DOHH2 (cell line): ENCODE results near the gene BRK1.
"Not testable (repeated sequence)": the region's sequence is repeated elsewhere in the genome, so short reads cannot be mapped to it uniquely, and the experiment has no call there.

Source experiments
- H3F3A ChIP-seq: fragments of 200-600 bp; sonication (generic), shearing (Covaris generic); 2 replicates; pipeline ENCODE4 v1.6.0; 2016; ENCODE audit warnings: antibody characterized with exemption, mild to moderate bottlenecking; ENCODE audit not compliant: control insufficient read depth, insufficient read depth
- H3K27ac ChIP-seq: fragments of 200-600 bp; sonication (generic); 2 replicates; pipeline ENCODE4 v1.5.1; 2014; ENCODE audit warnings: low read depth, mild to moderate bottlenecking, low read length, moderate library complexity
- H3K27me3 ChIP-seq: fragments of 200-600 bp; sonication (generic); 2 replicates; pipeline ENCODE4 v1.6.1; 2014; ENCODE audit warnings: mild to moderate bottlenecking, low read length, mixed read lengths; ENCODE audit not compliant: control insufficient read depth
- H3K36me3 ChIP-seq: fragments of 200-600 bp; sonication (generic); 2 replicates; pipeline ENCODE4 v1.6.1; 2014; ENCODE audit warnings: mild to moderate bottlenecking, low read length, moderate library complexity, mixed read lengths; ENCODE audit not compliant: control insufficient read depth
- H3K4me1 ChIP-seq: fragments of 200-600 bp; sonication (generic); 2 replicates; pipeline ENCODE4 v1.6.1; 2014; ENCODE audit warnings: mild to moderate bottlenecking, low read length, mixed read lengths; ENCODE audit not compliant: control insufficient read depth
- H3K4me2 ChIP-seq: fragments of 200-600 bp; sonication (generic); 2 replicates; pipeline ENCODE4 v1.6.0; 2014; ENCODE audit warnings: mild to moderate bottlenecking, low read length, moderate library complexity
- H3K4me3 ChIP-seq: fragments of 200-600 bp; sonication (generic); 2 replicates; pipeline ENCODE4 v1.5.1; 2014; ENCODE audit warnings: mild to moderate bottlenecking, low read length, mixed read lengths
- H3K79me2 ChIP-seq: fragments of 200-600 bp; sonication (generic); 2 replicates; pipeline ENCODE4 v1.6.1; 2014; ENCODE audit warnings: mild to moderate bottlenecking, low read length, mixed read lengths; ENCODE audit not compliant: control insufficient read depth
- H3K9me2 ChIP-seq: fragments of 200-600 bp; sonication (generic); replicated peaks from 2 replicates; pipeline ENCODE4 v1.6.1; 2014; ENCODE audit warnings: mild to moderate bottlenecking, low read length, mixed read lengths; ENCODE audit not compliant: control insufficient read depth
- H3K9me3 ChIP-seq: fragments of 200-600 bp; sonication (generic); 2 replicates; pipeline ENCODE4 v1.6.1; 2014; ENCODE audit warnings: antibody characterized with exemption, low read length, mixed read lengths; ENCODE audit not compliant: control insufficient read depth, insufficient read depth
- H4K20me1 ChIP-seq: fragments of 200-600 bp; sonication (generic); 2 replicates; pipeline ENCODE4 v1.6.0; 2014; ENCODE audit warnings: low read depth, mild to moderate bottlenecking, antibody characterized with exemption, low read length, moderate library complexity; ENCODE audit not compliant: control insufficient read depth, insufficient read depth
- CTCF ChIP-seq: fragments of 200-600 bp; sonication (generic); IDR thresholded peaks from one replicate; pipeline ENCODE4 v1.5.1; 2014; ENCODE audit warnings: antibody characterized with exemption, mild to moderate bottlenecking, low read depth, low read length; ENCODE audit not compliant: poor library complexity, severe bottlenecking
- EZH2phosphoT487 ChIP-seq: fragments of 200-600 bp; sonication (generic); IDR thresholded peaks from 2 replicates; pipeline ENCODE4 v1.6.1; 2017; ENCODE audit warnings: borderline replicate concordance, mild to moderate bottlenecking, antibody characterized with exemption, low read length, moderate library complexity, mixed read lengths

BRK1 gene

GRCh38 chr3:10121064-10121463 is 5.6 kb downstream of the BRK1 start:
- peaks cover 20% of the 10 kb centered on the region for H3K4me1 ChIP-seq
- H3K9me2 ChIP-seq, result no peaks in the 10 kb centered on the region
- no peak overlapping the region for H3K27ac ChIP-seq
- H3F3A ChIP-seq, result no peaks in the 10 kb centered on the region
- peaks cover 25% of the 10 kb centered on the region for H4K20me1 ChIP-seq
- H3K4me2 ChIP-seq, result no peak overlapping the region
- no peaks in the 10 kb centered on the region for H3K9me3 ChIP-seq
- no peaks in the 10 kb centered on the region for H3K27me3 ChIP-seq
- H3K79me2 ChIP-seq, result peaks cover 90% of the 10 kb centered on the region
- H3K36me3 ChIP-seq, result peaks cover 85% of the 10 kb centered on the region
- TF ChIP-seq CTCF (no peak), EZH2phosphoT487 (no peak)
- H3K4me3 ChIP-seq, result no peak overlapping the region

DNA sequence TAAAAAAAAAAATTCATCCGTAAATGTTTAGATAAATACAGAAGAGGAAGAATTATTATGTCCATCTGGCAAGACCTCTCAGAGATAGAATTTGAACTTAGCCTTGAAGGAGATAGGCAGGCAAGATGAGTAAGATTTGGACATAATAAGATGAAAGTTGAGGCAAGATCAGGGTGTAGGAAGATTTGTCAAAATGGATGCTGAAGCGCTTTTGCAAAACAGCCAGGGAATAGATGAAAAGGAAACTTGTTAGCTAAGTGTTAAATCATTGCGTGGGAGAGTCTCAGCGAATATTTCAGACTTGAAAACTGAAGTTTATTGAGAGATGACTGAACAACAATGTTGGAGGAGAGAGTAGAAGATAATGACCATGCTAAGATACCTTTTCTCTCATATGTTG is 7.2 kb downstream of the BRK1 start:
- H3K27me3 ChIP-seq, result no peaks in the 10 kb centered on the region
- H3K4me3 ChIP-seq, result no peak overlapping the region
- peaks cover 73% of the 10 kb centered on the region for H3K79me2 ChIP-seq
- H4K20me1 ChIP-seq, result peaks cover 12% of the 10 kb centered on the region
- H3K9me2 ChIP-seq, result no peaks in the 10 kb centered on the region
- H3K9me3 ChIP-seq, result no peaks in the 10 kb centered on the region
- peaks cover 84% of the 10 kb centered on the region for H3K36me3 ChIP-seq
- no peak overlapping the region for H3K4me2 ChIP-seq
- H3K27ac ChIP-seq, result no peak overlapping the region
- H3K4me1 ChIP-seq, result peaks cover 4% of the 10 kb centered on the region; the same call in 1 of the 2 replicates
- TF ChIP-seq EZH2phosphoT487, result no peak
- TF ChIP-seq CTCF, result no peak
- H3F3A ChIP-seq, result no peaks in the 10 kb centered on the region

GRCh38 chr3:10135872-10136271 is 20.4 kb downstream of the BRK1 start:
- H4K20me1 ChIP-seq, H3F3A ChIP-seq, H3K27me3 ChIP-seq, H3K36me3 ChIP-seq, H3K27ac ChIP-seq, H3K4me2 ChIP-seq, H3K4me1 ChIP-seq, H3K9me2 ChIP-seq, H3K4me3 ChIP-seq, H3K9me3 ChIP-seq, H3K79me2 ChIP-seq: not testable (repeated sequence)

GRCh38 chr3:10136426-10137005 is 21.0 kb downstream of the BRK1 start:
- Histone ChIP-seq H3K79me2 (peaks cover 4% of the 10 kb centered on the region; the same call in 1 of the 2 replicates), H4K20me1 (no peaks in the 10 kb centered on the region), H3K9me2 (no peaks in the 10 kb centered on the region), H3K9me3 (peaks cover 5% of the 10 kb centered on the region; the same call in 1 of the 2 replicates), H3K36me3 (no peaks in the 10 kb centered on the region), H3K27ac (no peak overlapping the region), H3F3A (no peaks in the 10 kb centered on the region), H3K4me3 (no peak overlapping the region), H3K4me2 (no peak overlapping the region), H3K27me3 (no peaks in the 10 kb centered on the region), H3K4me1 (peaks cover 5% of the 10 kb centered on the region)
- TF ChIP-seq CTCF, result no peak
- no peak for TF ChIP-seq EZH2phosphoT487
